ENCODE measurements around the gene BBS9.

BBS9 gene

DNA sequence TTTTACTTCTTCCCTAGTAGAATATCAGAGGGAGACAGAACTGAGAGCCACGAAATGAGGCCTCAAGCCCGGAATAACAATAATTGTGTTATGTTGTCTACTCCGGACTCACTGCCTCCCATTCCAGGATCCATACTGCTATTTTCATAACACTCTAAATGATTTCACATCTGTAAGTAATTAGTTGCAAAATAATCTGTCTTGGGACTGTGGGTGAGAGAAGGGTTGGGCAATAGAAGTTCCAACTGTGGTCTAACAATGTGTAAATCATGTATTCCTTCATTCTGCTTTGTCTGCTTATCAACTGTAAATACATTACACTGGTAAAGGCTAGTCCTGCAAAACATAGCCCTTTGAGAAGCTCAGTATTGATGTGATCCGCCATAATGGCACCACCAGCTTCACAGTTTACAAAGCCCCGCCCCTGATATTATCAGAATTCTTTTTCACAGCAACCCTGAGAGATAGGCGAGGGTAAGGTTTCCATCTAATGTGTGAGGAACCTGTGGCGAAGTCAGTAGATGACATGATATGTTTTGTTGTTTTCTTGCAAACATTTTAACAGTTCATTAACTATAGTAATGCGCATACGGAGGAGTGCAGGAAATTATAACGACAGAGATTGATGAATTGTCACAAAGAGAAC is 510.3 kb downstream of the BBS9 start:
- no peak for TF ChIP-seq ZFX (IDR thresholded peaks at IDR 0.05; ENCODE audit: borderline replicate concordance)
- TF ChIP-seq, protein P1, sequence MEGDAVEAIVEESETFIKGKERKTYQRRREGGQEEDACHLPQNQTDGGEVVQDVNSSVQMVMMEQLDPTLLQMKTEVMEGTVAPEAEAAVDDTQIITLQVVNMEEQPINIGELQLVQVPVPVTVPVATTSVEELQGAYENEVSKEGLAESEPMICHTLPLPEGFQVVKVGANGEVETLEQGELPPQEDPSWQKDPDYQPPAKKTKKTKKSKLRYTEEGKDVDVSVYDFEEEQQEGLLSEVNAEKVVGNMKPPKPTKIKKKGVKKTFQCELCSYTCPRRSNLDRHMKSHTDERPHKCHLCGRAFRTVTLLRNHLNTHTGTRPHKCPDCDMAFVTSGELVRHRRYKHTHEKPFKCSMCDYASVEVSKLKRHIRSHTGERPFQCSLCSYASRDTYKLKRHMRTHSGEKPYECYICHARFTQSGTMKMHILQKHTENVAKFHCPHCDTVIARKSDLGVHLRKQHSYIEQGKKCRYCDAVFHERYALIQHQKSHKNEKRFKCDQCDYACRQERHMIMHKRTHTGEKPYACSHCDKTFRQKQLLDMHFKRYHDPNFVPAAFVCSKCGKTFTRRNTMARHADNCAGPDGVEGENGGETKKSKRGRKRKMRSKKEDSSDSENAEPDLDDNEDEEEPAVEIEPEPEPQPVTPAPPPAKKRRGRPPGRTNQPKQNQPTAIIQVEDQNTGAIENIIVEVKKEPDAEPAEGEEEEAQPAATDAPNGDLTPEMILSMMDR (IDR thresholded peaks at IDR 0.05): no peak
- H3K27ac ChIP-seq: no peak overlapping the region

DNA sequence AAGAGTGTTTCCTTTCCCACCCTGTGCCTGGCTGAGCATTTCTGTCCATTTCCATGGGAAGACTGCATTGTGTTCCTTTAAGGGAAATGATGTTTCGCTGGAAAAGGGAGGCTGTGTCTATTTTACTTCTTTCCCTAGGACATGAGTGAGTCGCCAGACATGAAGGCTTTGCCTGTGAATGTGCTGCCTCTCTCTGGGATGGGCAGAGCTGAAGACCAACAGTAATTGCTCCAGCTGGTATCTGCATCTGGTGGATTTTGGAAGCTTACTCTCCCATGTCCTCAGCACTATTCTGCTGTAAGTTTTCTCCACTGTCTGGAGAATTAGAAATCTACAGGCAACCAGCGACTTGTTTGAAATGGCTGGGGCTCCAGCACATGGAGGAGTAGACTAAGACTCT is 511.4 kb downstream of the BBS9 start:
- no peak for TF ChIP-seq ZFX (IDR thresholded peaks at IDR 0.05; ENCODE audit: borderline replicate concordance)
- TF ChIP-seq, protein P1 (IDR thresholded peaks at IDR 0.05): no peak
- H3K27ac ChIP-seq: no peak overlapping the region

DNA sequence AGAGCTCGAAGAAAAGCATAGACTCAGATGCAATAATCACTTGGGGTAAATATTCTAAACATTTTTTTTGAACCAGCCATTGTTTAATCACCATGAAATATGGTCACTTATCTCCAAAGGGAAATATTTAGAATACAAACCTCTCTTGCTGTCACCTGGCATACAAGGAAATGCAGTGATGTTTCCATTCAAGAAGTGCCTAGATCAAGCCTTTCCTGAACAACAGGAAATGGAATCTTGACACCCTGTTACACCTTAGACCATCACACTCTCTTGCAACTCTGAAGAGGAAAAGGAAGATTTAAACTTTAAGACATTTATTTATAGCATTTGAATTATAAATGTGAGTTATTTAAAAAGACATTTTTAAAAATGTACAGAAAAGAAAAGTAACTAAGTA is 512.9 kb downstream of the BBS9 start:
- H3K27ac ChIP-seq: no peak overlapping the region
- TF ChIP-seq, protein P1 (IDR thresholded peaks at IDR 0.05): no peak
- no peak for TF ChIP-seq ZFX (IDR thresholded peaks at IDR 0.05; ENCODE audit: borderline replicate concordance)

DNA sequence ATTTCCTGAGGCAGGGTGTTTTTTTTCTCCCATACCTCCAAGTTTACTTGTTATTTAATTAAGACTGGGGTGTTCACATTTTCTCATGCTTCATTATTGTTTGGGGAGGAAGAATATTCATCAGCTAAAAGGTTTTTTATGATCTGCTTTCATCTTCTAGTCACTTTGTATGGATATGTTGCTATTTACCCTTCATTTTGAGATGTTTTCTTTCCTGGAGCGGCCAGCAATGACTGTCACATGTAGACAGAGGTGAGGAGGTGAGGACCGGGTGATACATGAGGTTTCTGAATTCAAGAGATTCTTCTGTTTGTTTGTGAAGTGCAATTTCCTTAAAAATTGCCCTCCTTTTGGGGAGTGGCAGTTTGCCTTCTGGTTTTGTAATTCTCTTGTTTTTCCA is 514.2 kb downstream of the BBS9 start:
- TF ChIP-seq ZFX (IDR thresholded peaks at IDR 0.05; ENCODE audit: borderline replicate concordance): no peak
- TF ChIP-seq, protein P1 (IDR thresholded peaks at IDR 0.05): no peak
- no peak overlapping the region for H3K27ac ChIP-seq

DNA sequence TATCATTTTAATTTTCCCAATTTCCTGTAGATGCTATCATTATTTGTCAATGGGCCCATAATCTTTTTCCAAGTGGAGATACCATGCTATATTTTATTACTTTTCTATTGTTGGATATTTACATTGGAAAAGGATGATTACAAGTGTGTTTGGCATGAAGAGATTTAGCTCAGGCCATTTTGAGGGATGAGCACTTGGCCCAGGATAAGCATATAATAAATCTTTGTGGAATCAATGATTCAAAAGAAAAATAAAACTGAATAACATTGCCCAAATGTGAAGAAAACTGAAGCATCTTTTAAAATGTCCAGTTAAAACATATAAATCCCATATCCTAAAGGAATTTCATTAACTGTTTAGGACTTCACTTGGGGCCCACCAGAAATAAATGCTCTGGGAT is 515.1 kb downstream of the BBS9 start:
- TF ChIP-seq ZFX (IDR thresholded peaks at IDR 0.05; ENCODE audit: borderline replicate concordance): no peak
- TF ChIP-seq, protein P1 (IDR thresholded peaks at IDR 0.05): no peak
- no peak overlapping the region for H3K27ac ChIP-seq

DNA sequence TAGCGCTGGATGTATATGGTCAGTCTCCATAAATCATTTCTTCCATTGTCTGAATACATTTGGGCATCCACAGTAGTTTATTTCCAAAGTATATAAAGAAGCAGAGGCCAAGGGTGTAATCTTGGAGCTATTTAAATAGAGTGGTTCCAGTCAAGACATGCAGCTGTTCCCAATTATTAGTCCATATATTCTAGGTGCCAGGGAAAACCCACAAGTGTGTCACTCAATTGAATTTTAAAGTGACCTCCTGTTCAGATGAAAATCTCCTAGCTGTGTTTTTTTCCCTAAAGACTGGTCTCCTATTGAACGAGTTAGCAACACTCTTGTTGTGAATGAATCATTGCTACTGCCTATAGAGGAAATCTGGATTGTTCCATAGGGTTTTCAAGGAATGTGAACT is 515.7 kb downstream of the BBS9 start:
- no peak overlapping the region for H3K27ac ChIP-seq
- TF ChIP-seq, protein P1 (IDR thresholded peaks at IDR 0.05): no peak
- no peak for TF ChIP-seq ZFX (IDR thresholded peaks at IDR 0.05; ENCODE audit: borderline replicate concordance)

DNA sequence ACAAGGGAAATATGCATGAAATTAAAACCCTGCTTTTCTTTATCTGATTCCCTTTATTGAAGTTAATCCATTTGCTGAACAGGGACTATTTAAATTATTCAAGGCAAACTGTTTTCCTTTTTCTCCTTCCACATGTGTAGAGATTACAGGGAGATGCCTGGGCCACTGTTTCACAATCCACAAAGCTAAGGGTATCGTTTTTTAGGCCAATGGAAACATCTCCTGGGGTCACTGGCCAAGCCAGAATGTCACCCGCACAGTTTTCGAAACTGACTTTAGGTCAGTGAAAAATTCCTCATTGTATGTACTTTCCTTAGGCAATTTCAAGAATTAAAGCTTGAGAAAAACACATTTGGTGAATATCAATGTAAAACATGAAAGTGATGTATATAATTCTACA is 516.8 kb downstream of the BBS9 start:
- TF ChIP-seq, protein P1 (IDR thresholded peaks at IDR 0.05): no peak
- TF ChIP-seq ZFX (IDR thresholded peaks at IDR 0.05; ENCODE audit: borderline replicate concordance): no peak
- H3K27ac ChIP-seq: no peak overlapping the region
